ENCODE data around the gene CDH13. TPM values are rescaled to one million over a fixed set of nuclear protein-coding genes. Genes with fewer than 3 reads are reported as not detected.

CDH13 gene
- total and polyA plus RNA-seq, 9 of the 15 experiments (the other 6 are each of a cell fraction or from before 2014, with no cell fraction given) = 0.03 TPM; not detected in 8

DNA sequence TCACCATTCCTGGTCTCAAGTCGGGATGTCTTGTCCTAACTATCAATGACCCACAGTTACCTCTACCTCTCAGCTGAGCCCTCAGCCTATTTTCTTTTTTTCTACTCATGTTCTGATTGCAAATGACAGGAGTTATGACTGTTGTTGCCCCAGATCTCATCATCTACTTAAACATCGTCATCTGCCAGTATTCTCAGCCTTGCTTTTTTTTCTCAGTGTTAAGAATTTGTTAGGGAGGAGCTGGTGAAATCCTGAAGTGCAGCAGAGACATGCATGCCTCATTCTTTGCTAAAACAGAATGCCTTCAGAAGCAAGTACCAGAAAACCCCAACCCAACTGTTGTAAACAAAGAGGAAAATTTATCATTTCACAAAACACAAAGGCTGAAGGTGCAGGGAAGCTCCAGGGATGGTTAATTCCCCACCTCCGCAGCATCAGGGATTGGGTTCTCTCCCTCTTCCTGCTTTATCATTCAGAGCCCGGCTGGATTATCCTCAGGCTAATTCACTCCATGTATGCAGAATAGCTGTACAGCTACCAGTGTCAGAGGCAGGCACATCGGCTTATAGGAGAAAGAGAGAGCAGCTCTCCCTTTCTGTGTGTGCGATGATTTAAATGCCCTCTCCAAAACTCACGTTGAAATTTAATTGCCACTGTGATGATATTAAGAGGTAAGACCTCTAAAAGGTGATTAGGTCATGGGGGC lies 640.2 kb downstream of the CDH13 start:
- FAIRE-seq (no peak), ATAC-seq (no peak), DNase-seq (ENCODE audit: extremely low read depth in 1 of 4, low spot score in 3 of 4) (no peak)
- no peaks in the 10 kb centered on the region for H3K9me3 ChIP-seq (replicated peaks; ENCODE audit: control insufficient read depth, insufficient read depth, low read depth, low read length)
- H3K27me3 ChIP-seq (ENCODE audit: control insufficient read depth in 2 of 2, insufficient read depth in 2 of 2, low read length in 2 of 2) = no peaks in the 10 kb centered on the region
- no peaks in the 10 kb centered on the region for H4K20me1 ChIP-seq (replicated peaks; ENCODE audit: control insufficient read depth, insufficient read depth, low read length)
- CTCF ChIA-PET (ENCODE audit: low intra/inter-chr PET ratio) = no interaction called here
- no peak overlapping the region for H3K27ac ChIP-seq (ENCODE audit: extremely low read depth, low read depth, low read length)
- no peak overlapping the region for H3K4me3 ChIP-seq
- no peaks in the 10 kb centered on the region for H3K4me1 ChIP-seq (replicated peaks in 1 of 2; ENCODE audit: control insufficient read depth in 2 of 2, insufficient read depth in 2 of 2, low read length in 2 of 2)
- H3K79me2 ChIP-seq (ENCODE audit: control insufficient read depth, insufficient read depth, low read length) = no peaks in the 10 kb centered on the region
- POLR2A ChIA-PET = no interaction called here
- intact Hi-C loops (cut with micrococcal nuclease) (no loop called here), in situ Hi-C loops (cut with MboI) (no loop called here)
- 1% methylated on average over 7 of the region's 7 CpGs for WGBS (ENCODE audit: insufficient coverage, low coverage, missing lambda C conversion rate)
- H3K9me1 ChIP-seq (ENCODE audit: control insufficient read depth, insufficient read depth, low read length) = no peaks in the 10 kb centered on the region
- no peak overlapping the region for H2AFZ ChIP-seq (ENCODE audit: low read depth, low read length)
- no peaks in the 10 kb centered on the region for H3K36me3 ChIP-seq (ENCODE audit: control insufficient read depth, insufficient read depth, low read length)
- no peak overlapping the region for H3K9ac ChIP-seq (ENCODE audit: insufficient read depth in 1 of 2, low read depth in 2 of 2, low read length in 2 of 2)
- TF ChIP-seq TCF3 (CRISPR knock-in tag; IDR thresholded peaks at IDR 0.05) = no peak
- no peak for TF ChIP-seq CBX3 (IDR thresholded peaks at IDR 0.05; ENCODE audit: borderline replicate concordance in 1 of 2, low read length in 2 of 2)
- no peak for TF ChIP-seq FOXJ2 (tag; IDR thresholded peaks at IDR 0.05)
- no peak overlapping the region for H3K4me2 ChIP-seq (ENCODE audit: insufficient read depth, low read length)
- BruUV-seq (replicated peaks) = no TSS peak

DNA sequence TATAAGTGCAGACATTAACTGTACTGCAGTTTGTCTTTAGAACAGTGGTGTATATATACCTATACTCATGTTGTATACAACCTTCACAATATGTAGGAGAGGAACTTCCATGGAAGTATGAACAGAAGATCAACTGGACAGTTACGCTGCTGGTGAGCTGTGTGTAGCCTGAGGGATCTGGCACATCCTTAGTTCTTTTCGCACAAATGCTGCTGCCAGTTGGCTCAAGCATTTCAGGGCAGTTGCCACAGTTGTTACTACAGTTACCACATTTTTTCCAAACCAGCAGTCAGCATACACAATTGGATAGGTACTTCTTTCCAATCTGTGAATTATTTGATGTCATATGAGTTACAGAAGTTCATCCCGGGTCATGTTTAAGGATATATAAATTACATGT lies 641.4 kb downstream of the CDH13 start:
- Histone ChIP-seq H3K36me3 (ENCODE audit: control insufficient read depth, insufficient read depth, low read length) (no peaks in the 10 kb centered on the region), H4K20me1 (replicated peaks; ENCODE audit: control insufficient read depth, insufficient read depth, low read length) (no peaks in the 10 kb centered on the region), H2AFZ (ENCODE audit: low read depth, low read length) (no peak overlapping the region), H3K4me3 (no peak overlapping the region), H3K9me3 (replicated peaks; ENCODE audit: control insufficient read depth, insufficient read depth, low read depth, low read length) (no peaks in the 10 kb centered on the region), H3K4me1 (replicated peaks in 1 of 2; ENCODE audit: control insufficient read depth in 2 of 2, insufficient read depth in 2 of 2, low read length in 2 of 2) (no peaks in the 10 kb centered on the region), H3K27me3 (ENCODE audit: control insufficient read depth in 2 of 2, insufficient read depth in 2 of 2, low read length in 2 of 2) (no peaks in the 10 kb centered on the region), H3K9me1 (ENCODE audit: control insufficient read depth, insufficient read depth, low read length) (no peaks in the 10 kb centered on the region), H3K27ac (ENCODE audit: extremely low read depth, low read depth, low read length) (no peak overlapping the region), H3K9ac (ENCODE audit: insufficient read depth in 1 of 2, low read depth in 2 of 2, low read length in 2 of 2) (no peak overlapping the region), H3K4me2 (ENCODE audit: insufficient read depth, low read length) (no peak overlapping the region), H3K79me2 (ENCODE audit: control insufficient read depth, insufficient read depth, low read length) (no peaks in the 10 kb centered on the region)
- WGBS (ENCODE audit: insufficient coverage, low coverage, missing lambda C conversion rate) = 0% methylated on average over 3 of the region's 3 CpGs
- CTCF ChIA-PET (ENCODE audit: low intra/inter-chr PET ratio) = no interaction called here
- in situ Hi-C loops (cut with MboI) = no loop called here
- intact Hi-C loops (cut with micrococcal nuclease) = no loop called here
- DNase-seq (ENCODE audit: extremely low read depth in 1 of 4, low spot score in 3 of 4) (no peak), ATAC-seq (no peak), FAIRE-seq (no peak)
- no TSS peak for BruUV-seq (replicated peaks)
- POLR2A ChIA-PET = no interaction called here
- TF ChIP-seq EP300 (IDR thresholded peaks at IDR 0.05; ENCODE audit: low read length) (no peak), KAT7 (CRISPR knock-in tag; IDR thresholded peaks at IDR 0.05; ENCODE audit: borderline replicate concordance) (no peak), HNRNPUL1 (IDR thresholded peaks at IDR 0.05; ENCODE audit: low read length) (no peak)
- TF ChIP-seq, protein P1, sequence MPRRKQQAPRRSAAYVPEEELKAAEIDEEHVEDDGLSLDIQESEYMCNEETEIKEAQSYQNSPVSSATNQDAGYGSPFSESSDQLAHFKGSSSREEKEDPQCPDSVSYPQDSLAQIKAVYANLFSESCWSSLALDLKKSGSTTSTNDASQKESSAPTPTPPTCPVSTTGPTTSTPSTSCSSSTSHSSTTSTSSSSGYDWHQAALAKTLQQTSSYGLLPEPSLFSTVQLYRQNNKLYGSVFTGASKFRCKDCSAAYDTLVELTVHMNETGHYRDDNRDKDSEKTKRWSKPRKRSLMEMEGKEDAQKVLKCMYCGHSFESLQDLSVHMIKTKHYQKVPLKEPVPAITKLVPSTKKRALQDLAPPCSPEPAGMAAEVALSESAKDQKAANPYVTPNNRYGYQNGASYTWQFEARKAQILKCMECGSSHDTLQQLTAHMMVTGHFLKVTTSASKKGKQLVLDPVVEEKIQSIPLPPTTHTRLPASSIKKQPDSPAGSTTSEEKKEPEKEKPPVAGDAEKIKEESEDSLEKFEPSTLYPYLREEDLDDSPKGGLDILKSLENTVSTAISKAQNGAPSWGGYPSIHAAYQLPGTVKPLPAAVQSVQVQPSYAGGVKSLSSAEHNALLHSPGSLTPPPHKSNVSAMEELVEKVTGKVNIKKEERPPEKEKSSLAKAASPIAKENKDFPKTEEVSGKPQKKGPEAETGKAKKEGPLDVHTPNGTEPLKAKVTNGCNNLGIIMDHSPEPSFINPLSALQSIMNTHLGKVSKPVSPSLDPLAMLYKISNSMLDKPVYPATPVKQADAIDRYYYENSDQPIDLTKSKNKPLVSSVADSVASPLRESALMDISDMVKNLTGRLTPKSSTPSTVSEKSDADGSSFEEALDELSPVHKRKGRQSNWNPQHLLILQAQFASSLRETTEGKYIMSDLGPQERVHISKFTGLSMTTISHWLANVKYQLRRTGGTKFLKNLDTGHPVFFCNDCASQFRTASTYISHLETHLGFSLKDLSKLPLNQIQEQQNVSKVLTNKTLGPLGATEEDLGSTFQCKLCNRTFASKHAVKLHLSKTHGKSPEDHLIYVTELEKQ (CRISPR knock-in tag; IDR thresholded peaks at IDR 0.05) = no peak

Data from K562 (cell line).